Measurements from ENCODE around the gene PSMB5.
A peak's percentile ranks its signal among the peaks of the same experiment; 100 is the strongest.

Gene PSMB5

DNA sequence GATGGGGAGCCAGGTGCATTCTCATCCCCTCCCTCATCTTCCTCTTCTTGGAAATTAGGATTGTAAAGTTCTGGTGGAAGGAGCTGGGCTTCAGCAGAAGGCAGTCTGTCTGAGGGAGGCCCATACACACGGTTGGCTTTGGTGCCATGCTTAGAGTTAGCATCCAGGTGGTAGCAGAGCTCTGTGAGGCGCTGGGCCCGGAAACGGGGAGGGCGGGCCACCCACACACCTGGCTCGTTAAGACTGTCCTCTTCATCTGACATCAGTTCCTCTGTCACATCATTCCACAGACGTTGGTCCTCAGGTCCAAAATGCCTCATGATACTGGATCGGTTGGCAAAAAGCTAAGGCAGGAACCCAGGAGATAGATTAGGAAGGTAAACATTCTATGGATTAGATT lies 47.4 kb downstream of the PSMB5 start:
- DNase-seq (ENCODE audit: low read depth, low spot score), result no peak

GRCh38 chr14:22986508-22987054 lies 48.1 kb downstream of the PSMB5 start:
- peak; percentile 60 for DNase-seq (ENCODE audit: low read depth, low spot score)

- no peak for DNase-seq (ENCODE audit: low read depth, low spot score)
These were observed 48.7 kb downstream of the PSMB5 start for GRCh38 chr14:22985894-22986507.

DNA sequence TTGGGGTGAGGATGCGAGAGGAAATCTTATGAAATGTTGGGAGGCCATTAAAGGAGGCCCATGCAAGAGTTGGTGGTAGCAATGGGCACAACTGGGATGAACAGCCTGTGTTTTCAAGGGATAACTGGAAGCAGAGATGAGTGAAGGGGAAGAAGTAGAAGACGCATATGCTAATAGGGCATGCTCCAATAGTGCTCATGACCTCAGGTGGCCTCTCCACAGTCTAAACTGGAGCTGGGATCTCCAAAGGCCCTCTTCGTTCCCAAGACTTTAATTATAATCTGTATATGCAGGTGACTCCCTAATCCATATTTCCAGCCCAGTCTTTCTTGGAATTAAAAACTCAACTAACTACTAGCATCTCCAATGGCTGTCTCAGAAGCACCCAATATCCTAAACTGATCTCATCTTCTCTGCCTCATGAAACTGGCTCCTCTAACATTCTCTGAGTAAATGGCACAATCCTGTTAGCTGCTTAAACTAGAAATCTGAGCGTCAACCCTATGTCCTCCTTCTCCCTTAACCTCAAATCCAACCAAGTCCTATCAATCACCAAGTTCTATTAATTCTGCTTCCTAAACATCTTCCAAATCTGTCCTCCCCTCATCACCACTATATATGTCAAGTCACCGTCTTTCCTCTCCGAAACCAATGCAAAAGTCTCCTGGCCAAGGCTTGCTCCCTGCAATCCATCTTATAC lies 49.6 kb downstream of the PSMB5 start:
- no peak for DNase-seq (ENCODE audit: low read depth, low spot score)

- peak; percentile 70 for DNase-seq (ENCODE audit: low read depth, low spot score)
These were observed 52.0 kb downstream of the PSMB5 start, which contains the start of gene AJUBA for GRCh38 chr14:22982477-22983245. TSS of gene AJUBA (minus strand) at chr14:22982551. CDS start at chr14:22982266, 285 bp downstream.

DNA sequence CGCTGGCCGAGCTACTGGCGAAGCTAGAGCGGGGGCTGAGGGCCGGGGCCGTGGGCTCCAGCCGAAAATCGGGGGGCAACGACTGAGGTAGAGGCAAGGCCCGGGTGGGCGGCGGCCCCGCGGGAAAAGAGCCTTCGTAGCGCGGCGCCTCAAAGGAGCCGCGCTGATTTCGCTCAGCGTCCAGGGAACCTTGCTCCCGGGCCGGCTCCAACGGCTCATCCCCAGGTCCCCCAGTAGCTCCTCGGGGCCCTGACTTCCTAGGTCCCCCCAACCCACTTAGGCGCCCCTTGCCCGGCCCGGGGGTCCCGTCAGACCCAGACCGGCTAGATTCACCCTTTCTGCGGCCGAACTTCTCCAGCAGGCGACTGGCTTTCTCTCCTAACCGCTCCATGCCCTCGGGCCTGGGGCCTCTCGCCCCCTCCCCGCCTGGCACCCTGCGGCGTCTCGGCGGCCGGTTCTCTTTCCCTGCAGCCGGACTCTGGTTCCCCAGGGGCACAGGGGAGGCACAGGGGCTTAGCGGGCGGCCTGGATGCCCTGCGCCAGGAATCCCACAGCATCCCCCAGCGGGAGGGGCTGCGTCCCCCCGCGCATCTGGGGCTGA lies 52.7 kb downstream of the PSMB5 start:
- DNase-seq (ENCODE audit: low read depth, low spot score), result no peak

- DNase-seq (ENCODE audit: low read depth, low spot score), result no peak
These were observed 53.4 kb downstream of the PSMB5 start for GRCh38 chr14:22981090-22981875.

DNA sequence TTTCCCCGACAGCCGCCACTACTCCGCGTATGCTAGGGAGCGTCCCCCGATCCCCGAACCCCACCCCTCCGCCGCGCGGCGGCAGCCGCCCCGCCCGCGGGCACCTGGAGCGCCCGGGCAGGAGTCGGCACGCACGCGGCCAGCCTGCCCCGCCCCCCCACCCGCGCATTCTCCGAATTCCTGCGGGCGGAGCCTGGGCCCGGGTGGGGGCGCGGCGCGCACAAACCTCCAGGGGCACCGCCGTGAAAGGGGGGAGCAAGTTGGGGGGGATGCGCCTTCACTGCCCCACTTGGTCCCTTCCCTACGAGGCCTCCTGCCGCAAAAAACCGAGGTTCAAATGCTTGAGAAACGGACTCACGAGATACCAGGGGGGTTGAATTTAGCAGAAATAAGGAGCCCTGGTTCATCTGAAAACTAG lies 54.0 kb downstream of the PSMB5 start:
- DNase-seq (ENCODE audit: low read depth, low spot score), result no peak

- no peak for DNase-seq (ENCODE audit: low read depth, low spot score)
These were observed 54.8 kb downstream of the PSMB5 start for GRCh38 chr14:22979748-22980392.

DNA sequence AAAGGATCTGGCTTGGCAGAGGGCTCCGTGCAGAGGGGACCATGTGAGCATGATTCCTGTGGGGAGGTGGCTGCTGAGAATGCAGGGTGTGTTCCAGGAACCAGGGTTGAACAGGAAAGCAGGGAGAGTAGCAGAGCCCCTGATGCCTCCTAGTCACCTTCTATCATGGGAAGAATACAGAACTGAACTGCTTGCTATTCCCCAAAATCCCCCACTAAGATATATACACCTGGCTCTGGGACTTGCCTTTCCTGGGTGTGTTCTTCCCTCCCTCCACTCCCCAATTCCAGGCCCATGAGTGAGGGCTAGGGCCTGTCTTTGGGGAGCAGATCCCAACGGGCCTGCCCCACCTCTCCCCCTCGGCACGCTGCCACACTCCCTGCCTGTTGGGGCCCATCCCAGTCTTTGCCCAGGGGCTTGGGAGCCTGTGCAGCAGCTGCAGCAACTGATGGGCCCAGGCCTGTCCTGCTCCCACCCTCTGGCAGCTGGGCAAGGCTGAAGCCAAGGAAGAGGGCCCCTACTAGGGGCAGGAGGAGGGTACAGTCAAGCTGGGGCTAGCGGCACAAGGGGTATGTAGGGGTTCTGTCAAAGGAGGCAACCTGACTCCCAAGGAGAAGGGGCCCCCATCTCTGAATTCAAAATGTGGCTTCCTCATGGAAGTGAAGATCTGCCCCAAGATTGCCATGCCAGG lies 55.6 kb downstream of the PSMB5 start:
- DNase-seq (ENCODE audit: low read depth, low spot score), result no peak

GRCh38 chr14:22978487-22978837 lies 56.2 kb downstream of the PSMB5 start:
- no peak for DNase-seq (ENCODE audit: low read depth, low spot score)

DNA sequence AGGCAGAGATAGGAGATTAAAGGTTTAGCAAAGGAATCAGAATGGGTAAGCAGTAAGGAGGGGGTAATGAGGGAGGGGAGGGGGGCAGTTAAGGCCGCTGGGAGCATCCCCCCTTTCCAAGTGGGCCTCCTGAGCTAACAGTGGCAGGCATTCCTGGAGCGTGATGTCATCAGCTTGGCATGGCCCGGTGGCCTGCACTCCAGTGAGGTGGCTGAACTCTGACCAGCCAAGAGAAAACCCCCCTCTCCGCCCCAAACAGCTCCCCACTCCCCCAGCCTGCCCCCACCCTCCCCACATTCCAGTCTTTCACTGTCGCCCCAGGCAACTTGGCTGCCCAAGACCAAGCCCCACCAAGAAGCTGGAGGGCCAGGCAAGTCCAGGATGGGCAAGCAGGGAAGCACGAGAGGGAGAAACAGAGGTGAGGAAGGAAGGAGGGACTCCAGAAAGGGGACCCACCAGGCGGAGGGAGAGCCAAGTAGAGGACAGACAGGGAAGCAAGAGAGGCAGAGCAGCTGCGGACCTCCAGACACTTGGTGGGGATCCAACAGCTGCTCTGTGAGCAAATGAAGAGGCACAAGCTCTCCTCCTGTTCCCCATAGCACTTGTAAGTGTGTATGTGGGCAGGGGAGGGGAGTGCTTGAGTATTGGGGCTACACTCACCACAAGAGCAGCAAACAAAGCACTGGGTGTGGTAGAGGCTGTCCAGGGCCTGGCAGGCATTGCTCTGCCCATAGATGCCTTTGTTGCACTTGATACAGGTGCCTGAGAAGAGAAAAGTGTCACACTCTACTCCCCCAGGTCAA lies 56.8 kb downstream of the PSMB5 start:
- peak; percentile 85 for DNase-seq (ENCODE audit: low read depth, low spot score)

DNA sequence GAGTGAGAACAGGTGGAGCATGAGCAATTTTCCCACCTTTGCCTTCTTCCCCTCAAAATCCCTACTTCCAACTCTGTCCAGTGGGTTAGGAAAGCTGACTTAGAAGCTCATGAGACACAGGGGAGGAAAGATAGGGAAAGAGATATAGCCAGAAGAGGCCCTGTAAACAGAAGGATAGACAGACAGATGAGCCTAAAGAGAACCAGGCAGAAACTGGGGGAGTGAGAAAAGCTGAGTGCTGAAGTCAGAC lies 57.3 kb downstream of the PSMB5 start:
- no peak for DNase-seq (ENCODE audit: low read depth, low spot score)

- no peak for DNase-seq (ENCODE audit: low read depth, low spot score)
These were observed 57.9 kb downstream of the PSMB5 start for GRCh38 chr14:22976620-22977433.

Data from iPS DF 19.7 (cell line).